GM19099 (cell line): ENCODE data around the gene PRRX2.

Experiments
- POLR2A ChIP-seq: IDR thresholded peaks from 3 replicates; pipeline ENCODE4 v1.6.1; 2011; ENCODE audit warnings: low read depth; ENCODE audit not compliant: insufficient read length; ENCODE audit errors: extremely low read depth

PRRX2 gene

DNA sequence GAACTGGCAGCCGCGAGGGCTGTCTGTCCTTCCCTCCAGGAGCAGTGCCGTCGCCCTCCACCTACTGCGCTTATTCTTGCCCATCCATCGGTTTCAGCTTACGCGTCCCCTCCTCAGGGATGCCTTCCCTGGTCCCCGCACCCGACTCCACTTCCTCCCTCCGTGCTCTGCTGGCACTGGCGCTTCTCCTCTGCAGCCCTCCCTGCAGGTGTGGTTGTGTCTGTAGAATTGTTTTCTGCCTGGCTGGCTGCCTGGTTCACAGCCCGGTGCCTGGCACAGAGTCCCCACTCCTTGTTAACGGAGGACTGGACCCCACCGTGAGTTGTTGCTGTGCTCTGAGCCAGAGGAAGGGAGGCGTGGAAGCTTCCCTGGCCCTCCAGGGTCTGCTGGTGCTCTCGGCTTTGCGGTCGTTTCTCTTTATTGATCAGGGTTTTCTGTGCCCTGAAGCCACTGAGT is 33.7 kb upstream of the PRRX2 start:
- TF ChIP-seq POLR2A, result no peak

DNA sequence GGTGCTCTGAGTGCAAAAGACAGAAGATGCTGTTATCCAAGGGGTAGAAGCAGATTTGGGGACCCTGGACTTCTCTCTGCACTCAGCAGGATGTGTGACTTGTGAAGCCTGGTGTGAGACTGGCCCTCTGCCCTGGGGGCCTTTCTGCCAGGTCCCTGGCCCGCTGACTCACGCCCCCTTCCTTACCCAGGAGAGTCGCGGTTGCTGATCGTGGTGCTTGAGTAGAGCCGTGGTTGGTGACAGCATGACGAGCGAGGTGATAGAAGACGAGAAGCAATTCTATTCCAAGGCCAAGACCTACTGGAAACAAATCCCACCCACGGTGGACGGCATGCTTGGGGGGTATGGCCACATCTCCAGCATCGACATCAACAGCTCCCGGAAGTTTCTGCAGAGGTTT is 33.0 kb upstream of the PRRX2 start:
- TF ChIP-seq POLR2A, result no peak

DNA sequence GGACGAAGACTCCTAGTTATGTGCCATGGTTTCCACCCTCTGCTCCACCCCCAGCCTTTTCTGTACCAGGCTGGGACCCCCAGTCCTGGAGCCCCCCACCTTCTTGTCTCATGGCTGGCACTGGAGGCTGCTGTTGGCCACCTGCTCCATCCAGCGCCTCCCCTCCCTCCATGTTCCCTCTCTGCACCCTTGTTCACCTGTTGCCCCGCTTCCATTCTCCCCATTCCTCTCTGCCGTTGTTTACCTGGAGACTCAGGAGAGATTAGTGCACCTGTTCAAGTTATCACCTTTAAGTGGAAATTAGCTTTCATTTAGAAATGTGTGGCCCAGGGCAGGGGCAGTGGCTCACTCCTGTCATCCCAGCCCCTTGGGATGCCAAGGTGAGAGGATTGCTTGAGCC is 32.2 kb upstream of the PRRX2 start:
- no peak for TF ChIP-seq POLR2A

DNA sequence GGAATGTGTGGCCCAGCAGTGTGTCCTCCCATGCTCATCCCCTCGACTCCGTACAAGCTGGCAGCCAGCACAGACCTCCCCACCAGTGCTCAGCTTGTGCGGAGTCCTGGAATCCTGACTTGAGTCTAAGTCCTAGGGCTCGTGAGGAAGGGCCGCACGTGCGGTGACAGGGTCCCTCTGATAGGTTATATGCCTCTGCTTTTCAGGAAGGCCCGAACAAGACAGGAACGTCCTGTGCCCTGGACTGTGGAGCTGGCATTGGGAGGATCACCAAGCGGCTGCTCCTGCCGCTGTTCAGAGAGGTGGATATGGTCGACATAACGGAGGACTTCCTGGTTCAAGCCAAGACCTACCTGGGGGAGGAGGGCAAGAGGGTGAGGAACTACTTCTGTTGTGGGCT is 31.6 kb upstream of the PRRX2 start:
- no peak for TF ChIP-seq POLR2A

DNA sequence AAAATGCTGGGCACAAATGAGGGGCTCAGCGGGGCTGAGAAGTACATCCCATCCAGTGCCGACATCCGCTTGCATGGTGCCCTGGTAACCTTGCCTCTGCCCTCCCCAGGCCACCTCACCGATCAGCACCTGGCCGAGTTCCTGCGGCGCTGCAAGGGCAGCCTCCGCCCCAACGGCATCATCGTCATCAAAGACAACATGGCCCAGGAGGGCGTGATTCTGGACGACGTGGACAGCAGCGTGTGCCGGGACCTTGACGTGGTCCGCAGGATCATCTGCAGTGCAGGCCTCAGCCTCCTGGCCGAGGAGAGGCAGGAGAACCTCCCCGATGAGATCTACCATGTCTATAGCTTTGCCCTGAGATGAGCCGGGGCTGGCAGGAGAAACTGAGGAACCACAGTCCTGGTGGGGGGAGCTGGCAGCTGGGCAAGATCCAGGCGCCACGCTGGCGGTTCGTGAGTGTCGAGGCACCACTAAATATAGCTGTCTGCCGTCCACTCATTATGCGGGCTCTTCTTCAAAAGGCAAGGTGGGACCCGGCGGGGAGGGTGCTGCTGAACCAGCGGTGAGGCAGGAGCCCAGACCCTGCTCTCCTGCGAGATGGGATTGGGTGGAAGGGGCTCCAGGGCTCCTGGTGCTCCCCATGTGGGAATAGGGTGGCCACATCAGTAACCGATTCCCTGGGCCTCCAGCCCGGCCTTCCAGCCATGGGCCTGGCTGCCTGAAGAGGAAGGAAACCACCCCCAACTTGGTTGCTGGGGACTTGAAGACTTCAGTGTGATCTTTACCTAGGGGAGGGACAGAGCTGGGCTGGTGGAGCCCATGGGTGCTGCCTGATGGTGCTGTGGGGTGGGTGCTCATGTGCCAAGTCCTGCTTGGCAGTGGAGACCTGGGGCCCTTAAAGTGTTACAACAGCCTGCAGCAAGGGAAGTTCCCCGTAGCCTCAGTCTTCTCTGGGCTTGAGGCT is 30.1 kb upstream of the PRRX2 start:
- no peak for TF ChIP-seq POLR2A

DNA sequence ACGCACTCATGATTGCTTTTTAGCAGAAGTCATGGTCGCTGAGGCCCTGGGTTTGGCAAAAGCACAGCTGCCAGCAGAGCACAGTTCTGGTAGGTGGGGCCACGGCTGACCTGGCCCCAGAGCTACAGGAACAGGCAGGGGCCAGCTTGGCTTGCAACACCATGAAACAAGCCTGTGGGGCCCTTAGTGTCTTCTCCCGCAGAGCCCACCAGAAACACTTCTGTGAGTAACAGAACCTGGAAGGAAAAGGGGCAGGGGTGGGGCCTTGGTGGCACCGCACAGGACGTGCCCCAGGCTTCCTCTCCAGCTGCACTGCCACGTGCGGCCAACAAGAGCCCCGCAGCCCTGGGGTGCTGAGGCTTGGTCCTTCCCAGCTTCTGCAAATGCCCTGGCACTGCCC is 28.3 kb upstream of the PRRX2 start:
- TF ChIP-seq POLR2A, result no peak

DNA sequence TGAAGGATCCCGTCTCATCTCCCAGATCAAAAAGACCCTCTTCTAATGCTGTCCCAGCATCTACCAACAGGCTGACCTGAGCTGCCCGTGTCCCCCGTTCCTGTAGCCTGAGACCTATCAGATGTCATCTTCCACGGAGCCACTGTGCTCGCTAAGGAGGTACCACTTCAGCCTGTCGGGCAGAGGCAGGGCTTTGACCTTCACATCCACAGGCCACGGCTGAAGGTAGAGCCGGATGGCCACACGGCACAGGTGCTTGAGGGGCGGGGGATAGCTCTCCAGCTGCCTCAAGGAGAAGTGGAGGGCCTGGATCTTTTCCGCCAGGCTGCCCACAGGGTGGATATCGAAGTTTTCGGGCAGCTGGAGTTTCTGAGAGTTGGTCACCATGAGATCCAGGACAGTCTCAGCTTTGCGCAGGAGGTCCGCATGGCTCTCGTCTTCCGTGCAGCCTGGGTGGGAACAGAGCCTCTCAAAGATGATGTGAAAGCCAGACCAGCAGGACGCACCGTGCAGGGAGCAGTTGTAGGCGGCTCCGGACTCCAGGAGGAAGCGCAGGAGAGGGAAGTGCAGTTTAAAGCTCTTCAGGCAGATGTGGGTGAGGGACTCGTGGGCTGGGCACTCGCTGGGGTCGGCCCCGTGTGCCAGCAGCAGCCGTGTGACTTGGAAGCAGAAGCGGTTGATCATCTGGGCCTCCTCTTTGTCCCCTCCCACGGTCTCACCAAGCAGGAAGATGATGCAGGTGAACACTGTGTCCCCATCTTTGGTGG is 27.6 kb upstream of the PRRX2 start:
- TF ChIP-seq POLR2A, result no peak

DNA sequence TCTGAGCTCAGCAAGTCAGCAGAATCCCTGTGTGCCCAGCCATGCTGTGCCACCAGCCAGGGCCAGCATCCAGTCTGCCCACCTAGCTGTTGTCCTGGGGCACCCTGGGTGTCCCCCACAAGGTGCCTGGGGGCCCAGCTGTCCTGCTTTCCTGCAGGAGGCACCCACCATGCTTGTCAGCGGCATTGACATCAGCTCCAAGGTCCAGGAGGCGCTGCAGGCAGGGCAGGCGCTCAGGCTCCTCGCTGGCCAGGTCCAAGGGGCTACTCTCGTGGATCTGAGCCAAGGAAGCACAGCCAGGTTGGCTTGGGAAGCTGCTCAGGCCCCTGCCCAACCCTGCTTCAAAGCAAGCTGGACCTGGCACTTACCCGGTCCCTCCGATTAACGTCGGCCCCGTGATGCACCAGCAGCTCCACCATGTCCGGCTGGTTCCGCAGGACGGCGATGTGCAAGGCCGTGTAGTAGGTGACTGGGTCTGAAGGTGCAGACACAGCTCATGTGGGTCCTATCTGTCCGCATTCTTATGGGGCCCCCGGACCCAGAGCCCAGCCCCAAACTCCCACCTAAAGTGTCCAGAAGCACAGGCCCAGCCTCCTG is 26.3 kb upstream of the PRRX2 start:
- no peak for TF ChIP-seq POLR2A

DNA sequence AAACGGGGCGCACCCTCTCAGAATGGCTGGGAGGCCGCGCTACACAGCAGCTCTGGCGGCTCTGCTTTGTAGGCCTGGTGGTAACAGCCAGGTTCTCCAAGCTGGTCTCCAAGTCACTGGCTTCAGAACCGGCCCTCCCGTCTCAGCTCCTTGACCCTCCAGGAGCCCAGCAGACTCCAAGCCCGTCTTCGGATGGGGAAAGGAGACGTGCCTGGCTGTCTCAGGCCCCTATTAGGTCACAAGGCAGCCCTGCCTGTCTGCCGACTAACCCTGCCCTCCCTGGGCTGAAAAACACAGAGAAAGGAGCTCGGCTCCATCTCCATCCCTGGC is 25.7 kb upstream of the PRRX2 start:
- no peak for TF ChIP-seq POLR2A

DNA sequence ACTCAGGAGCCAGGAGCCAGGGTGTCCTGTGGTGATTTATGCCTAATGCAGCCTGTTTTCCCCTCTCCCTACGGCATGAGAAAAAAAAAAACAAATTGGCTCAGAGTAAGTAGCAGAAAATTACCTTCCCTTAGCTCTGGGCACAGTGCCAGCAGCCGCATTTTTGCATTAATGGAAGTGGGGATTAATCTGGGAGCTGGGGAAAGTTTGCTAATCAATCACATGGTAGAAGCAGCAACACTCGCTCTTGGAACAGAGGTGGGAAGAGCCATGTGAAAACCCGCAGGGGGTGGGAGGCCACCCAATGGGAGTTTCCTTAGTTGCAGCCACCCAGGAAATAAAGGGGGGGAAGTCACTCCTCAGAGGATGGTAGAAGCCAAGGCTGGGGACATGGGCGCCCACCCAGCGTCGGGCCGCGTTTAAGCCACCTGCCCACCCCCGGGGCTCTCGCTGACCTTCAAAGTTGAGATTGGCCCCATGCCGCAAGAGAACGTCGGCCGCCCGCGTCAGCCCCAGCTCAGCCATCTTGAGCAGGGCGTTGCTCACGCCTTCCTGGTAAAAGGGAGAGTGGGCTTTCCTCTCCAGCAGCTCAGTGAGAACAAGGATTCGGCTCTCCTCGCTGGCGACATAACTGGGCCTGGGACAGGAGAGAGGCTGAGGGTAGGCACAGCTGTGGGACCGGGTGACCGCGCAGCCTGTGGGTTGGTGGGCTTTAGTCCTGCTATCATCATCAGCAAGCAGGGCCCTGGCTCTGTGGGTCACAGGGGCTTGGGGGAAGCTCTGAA is 25.2 kb upstream of the PRRX2 start:
- TF ChIP-seq POLR2A, result no peak

DNA sequence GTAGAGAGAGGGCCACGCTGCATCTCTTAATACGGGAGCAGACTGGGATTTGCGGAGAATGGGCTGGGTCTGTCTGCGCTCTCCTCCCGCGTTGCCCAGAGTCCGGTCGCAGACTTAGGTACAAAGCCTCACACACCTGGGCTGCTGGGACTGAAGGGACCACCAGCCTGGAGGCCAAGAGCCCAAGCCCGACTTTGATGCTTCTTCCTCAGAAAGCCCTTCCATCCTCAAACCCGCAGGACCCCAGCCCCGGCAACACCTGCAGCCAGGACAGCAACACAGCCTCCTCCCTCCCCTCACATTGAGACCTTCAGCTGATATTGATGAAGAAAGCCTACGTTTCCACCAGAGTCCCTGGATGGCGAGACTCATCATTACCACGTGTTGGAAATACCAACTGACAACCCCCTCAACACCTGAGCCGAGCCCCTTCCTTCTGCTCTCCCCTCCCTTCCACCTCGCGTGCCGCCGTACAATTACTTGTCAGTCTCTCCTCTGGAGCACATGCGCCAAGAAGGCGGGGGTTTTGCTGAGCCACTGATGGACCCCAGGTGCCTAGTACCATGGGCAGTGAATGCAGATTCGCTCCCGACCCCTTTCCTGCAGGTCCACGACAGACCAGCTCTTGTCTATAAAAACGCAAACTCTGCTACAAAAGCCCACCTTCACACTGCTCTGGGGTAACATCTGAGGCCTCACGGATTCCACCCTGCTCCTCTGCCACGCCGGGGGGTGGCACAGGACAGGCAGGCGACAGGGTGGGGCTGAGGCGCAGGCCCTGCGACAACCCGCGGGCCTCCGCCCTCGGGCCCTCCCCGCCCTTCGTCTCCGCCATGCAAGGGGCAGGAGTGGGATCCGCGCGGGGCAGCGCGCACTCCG is 24.3 kb upstream of the PRRX2 start:
- no peak for TF ChIP-seq POLR2A

DNA sequence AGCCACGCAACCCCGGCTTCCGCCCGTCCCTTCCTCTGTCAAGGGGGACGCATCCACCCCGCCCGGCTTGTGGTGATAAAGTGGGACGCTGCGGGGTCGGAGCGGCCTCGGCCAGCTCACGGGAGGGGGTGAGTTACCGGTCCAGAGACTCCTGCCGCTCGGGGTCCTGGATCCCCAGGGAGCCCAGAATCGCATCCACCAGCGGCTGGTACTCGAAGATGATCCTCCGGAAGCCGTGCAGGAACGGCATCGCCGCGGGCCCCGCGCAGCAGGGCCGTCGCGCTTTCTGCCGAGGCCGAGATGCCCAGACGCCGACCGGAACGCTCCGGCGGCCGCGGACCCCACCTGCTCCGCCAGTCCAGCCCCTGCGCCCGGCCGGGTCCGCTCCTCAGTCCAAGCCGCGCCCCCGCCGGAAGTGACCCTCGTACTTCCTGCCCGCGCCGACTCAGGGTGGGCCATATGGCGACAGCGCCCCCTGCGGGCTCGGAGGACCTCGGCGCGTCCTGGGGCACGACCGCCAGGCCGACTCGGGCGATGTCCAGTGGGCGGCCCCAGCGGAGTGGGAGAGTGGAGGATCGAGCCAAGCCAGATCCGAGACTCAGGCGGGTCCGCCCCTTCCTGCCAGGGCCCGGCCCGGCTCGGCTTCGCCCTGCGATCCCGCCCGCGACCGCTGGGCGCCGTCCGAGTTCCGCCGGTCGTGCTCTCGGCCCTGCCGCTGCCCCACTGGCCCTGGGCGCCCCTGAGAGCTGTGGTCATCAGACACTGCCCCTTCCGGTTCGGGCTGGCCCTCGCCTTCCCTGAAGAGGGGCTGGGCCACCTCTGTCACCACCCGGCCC is 23.5 kb upstream of the PRRX2 start, which contains the start of gene ASB6:
ASB6 (minus strand) TSS at position 402 of the 836 bp plus-strand sequence; CDS start at position 250, 152 bp downstream.
- peak; percentile 84 for TF ChIP-seq POLR2A

DNA sequence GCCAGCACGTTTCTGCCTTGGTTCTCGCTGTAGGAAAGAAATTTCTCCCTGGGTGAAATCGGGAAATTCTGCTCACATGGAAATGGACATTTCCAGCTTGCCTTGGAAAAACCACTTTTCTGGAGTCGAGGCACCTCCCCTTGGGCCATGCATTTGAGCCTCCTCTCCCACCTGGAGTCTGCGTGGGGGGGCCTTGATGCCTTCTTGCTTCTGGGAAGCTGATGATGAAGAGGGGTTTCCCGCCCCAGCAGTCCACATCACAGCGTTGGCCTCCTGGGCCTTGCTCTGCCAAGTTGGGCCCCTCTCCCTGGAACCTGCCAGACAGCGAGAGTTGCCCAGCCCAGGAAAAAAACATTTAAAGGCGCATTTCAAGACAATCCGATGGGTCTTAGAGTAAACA is 21.7 kb upstream of the PRRX2 start:
- no peak for TF ChIP-seq POLR2A
